Calu3 (cell line): ENCODE data around the gene COX7A2L. TPM values are rescaled to one million over a fixed set of nuclear protein-coding genes. Genes with fewer than 3 reads are reported as not detected.

Experiments used
- BruUV-seq: library from RNA; stranded (reverse); fragments of 400-500 nt; replicated peaks from 2 replicates; lab custom pipeline; 2021; lab: Mats Ljungman, UMichigan
- CTCF ChIA-PET: fragments of 300-600 bp; sonication (Branson Sonifier 250); formaldehyde crosslinking; loops from one replicate; lab custom pipeline; 2022; ENCODE audit warnings: antibody characterized with exemption; lab: Charles Lee
- DNase-seq: peaks from one replicate; pipeline ENCODE4 v3.0.0; 2022
- H3K27ac Mint-ChIP-seq: one replicate; pipeline ENCODE4 v1.8.0; 2022; ENCODE audit warnings: mixed read lengths; ENCODE audit not compliant: unreplicated experiment
- H3K27me3 Mint-ChIP-seq: one replicate; pipeline ENCODE4 v1.8.0; 2022; ENCODE audit warnings: mixed read lengths; ENCODE audit not compliant: unreplicated experiment
- H3K36me3 Mint-ChIP-seq: one replicate; pipeline ENCODE4 v1.8.0; 2022; ENCODE audit warnings: mild to moderate bottlenecking, moderate library complexity, mixed read lengths; ENCODE audit not compliant: insufficient read depth, unreplicated experiment
- H3K4me1 Mint-ChIP-seq: one replicate; pipeline ENCODE4 v1.8.0; 2022; ENCODE audit warnings: mild to moderate bottlenecking, low read depth, mixed read lengths; ENCODE audit not compliant: unreplicated experiment
- H3K4me3 Mint-ChIP-seq: one replicate; pipeline ENCODE4 v1.8.0; 2022; ENCODE audit warnings: mild to moderate bottlenecking, low read depth, moderate library complexity, mixed read lengths; ENCODE audit not compliant: unreplicated experiment
- H3K9me3 Mint-ChIP-seq: one replicate; pipeline ENCODE4 v1.8.0; 2022; ENCODE audit warnings: low read depth, mixed read lengths; ENCODE audit not compliant: unreplicated experiment
- CTCF ChIP-seq: fragments of 200-600 bp; IDR thresholded peaks from one replicate; pipeline ENCODE4 v1.8.0; 2022; ENCODE audit warnings: antibody characterized with exemption; ENCODE audit not compliant: unreplicated experiment
- intact Hi-C: fragments of 100-400 bp; cut with micrococcal nuclease; formaldehyde crosslinking; loops from one replicate; pipeline ENCODE4 v1.10.0; 2022; ENCODE audit not compliant: unreplicated experiment
- total RNA-seq: library from RNA; stranded (reverse); gene quantifications from 2 replicates; pipeline ENCODE4 v1.2.3, GENCODE V29; 2022

Gene COX7A2L
- total RNA-seq, 1 experiment from 2014 or later, result 98.0 TPM

- DNase-seq, result no peak
- TSS peak; percentile 60 for BruUV-seq
- H3K27ac Mint-ChIP-seq, result peak overlapping the region; percentile 71
- no peaks in the 10 kb centered on the region for H3K27me3 Mint-ChIP-seq
- CTCF ChIA-PET, result no interaction called here
- H3K36me3 Mint-ChIP-seq, result peaks cover 41% of the 10 kb centered on the region
- intact Hi-C loops, result loop anchor here (10.0 kb wide), 2 partner anchors 135 to 305 kb away; partner anchors contain the start of gene KCNG3
- H3K9me3 Mint-ChIP-seq, result no peaks in the 10 kb centered on the region
- TF ChIP-seq CTCF, result no peak
- H3K4me3 Mint-ChIP-seq, result peak overlapping the region; percentile 83
- H3K4me1 Mint-ChIP-seq, result peaks cover 30% of the 10 kb centered on the region
Measured at GRCh38 chr2:42359965-42360483, 993 bp downstream of the COX7A2L start.

GRCh38 chr2:42359304-42359964 is 1.6 kb downstream of the COX7A2L start:
- peaks cover 41% of the 10 kb centered on the region for H3K36me3 Mint-ChIP-seq
- peak overlapping the region; percentile 71 for H3K27ac Mint-ChIP-seq
- CTCF ChIA-PET, result interaction anchor here (0.6 to 1.0 kb wide), 2 partner anchors 13 to 17 kb away, joined by 3 read pairs; no protein-coding TSS in a partner anchor
- intact Hi-C loops, result no loop called here
- peaks cover 30% of the 10 kb centered on the region for H3K4me1 Mint-ChIP-seq
- H3K4me3 Mint-ChIP-seq, result peak overlapping the region; percentile 83
- no peak for TF ChIP-seq CTCF
- H3K27me3 Mint-ChIP-seq, result no peaks in the 10 kb centered on the region
- BruUV-seq, result no TSS peak
- no peak for DNase-seq
- H3K9me3 Mint-ChIP-seq, result no peaks in the 10 kb centered on the region

- no TSS peak for BruUV-seq
- peaks cover 29% of the 10 kb centered on the region for H3K36me3 Mint-ChIP-seq
- peaks cover 23% of the 10 kb centered on the region for H3K4me1 Mint-ChIP-seq
- no peaks in the 10 kb centered on the region for H3K27me3 Mint-ChIP-seq
- no peak for TF ChIP-seq CTCF
- H3K4me3 Mint-ChIP-seq, result no peak overlapping the region
- DNase-seq, result no peak
- no peak overlapping the region for H3K27ac Mint-ChIP-seq
- intact Hi-C loops, result no loop called here
- CTCF ChIA-PET, result no interaction called here
- H3K9me3 Mint-ChIP-seq, result no peaks in the 10 kb centered on the region
Measured at GRCh38 chr2:42353792-42354429, 7.1 kb downstream of the COX7A2L start.

- H3K27ac Mint-ChIP-seq, result no peak overlapping the region
- no TSS peak for BruUV-seq
- no peaks in the 10 kb centered on the region for H3K9me3 Mint-ChIP-seq
- H3K27me3 Mint-ChIP-seq, result no peaks in the 10 kb centered on the region
- peaks cover 7% of the 10 kb centered on the region for H3K4me1 Mint-ChIP-seq
- intact Hi-C loops, result no loop called here
- CTCF ChIA-PET, result no interaction called here
- TF ChIP-seq CTCF, result no peak
- DNase-seq, result no peak
- H3K36me3 Mint-ChIP-seq, result peaks cover 21% of the 10 kb centered on the region
- H3K4me3 Mint-ChIP-seq, result no peak overlapping the region
Measured at GRCh38 chr2:42351864-42352263, 9.2 kb downstream of the COX7A2L start.
